Liver (tissue), 9 donors: ENCODE data around the gene ARHGAP19. TPM values are rescaled to one million over a fixed set of nuclear protein-coding genes. Genes with fewer than 3 reads are reported as not detected.

Experiments used
- DNase-seq: peaks from one replicate; pipeline ENCODE4 v3.0.0-alpha.2; 2017; ENCODE audit warnings: low spot score
- H3K27ac ChIP-seq, 2 donors: one replicate each; pipeline ENCODE4 v1.7.0; 2013; ENCODE audit warnings: inconsistent platforms in 2 of 2, low read length in 2 of 2, control low read depth in 1 of 2, low read depth in 1 of 2, mild to moderate bottlenecking in 1 of 2
- H3K27me3 ChIP-seq, 4 donors: one replicate each; pipeline versions ENCODE4 v1.6.1 to v1.7.0; 2013; ENCODE audit warnings: low read length in 3 of 4, inconsistent platforms in 1 of 4, mild to moderate bottlenecking in 1 of 4, moderate library complexity in 1 of 4; ENCODE audit not compliant: control insufficient read depth in 4 of 4, insufficient read depth in 4 of 4
- H3K36me3 ChIP-seq, 4 donors: one replicate each; pipeline versions ENCODE4 v1.6.1 to v1.7.0; 2013; ENCODE audit warnings: low read length in 3 of 4, mild to moderate bottlenecking in 3 of 4, low read depth in 1 of 4, moderate library complexity in 1 of 4; ENCODE audit not compliant: control insufficient read depth in 4 of 4, insufficient read depth in 3 of 4
- H3K4me1 ChIP-seq, 4 donors: one replicate each; pipeline versions ENCODE4 v1.6.1 to v1.7.0; 2013; ENCODE audit warnings: low read length in 3 of 4, mild to moderate bottlenecking in 3 of 4, moderate library complexity in 1 of 4; ENCODE audit not compliant: control insufficient read depth in 4 of 4, insufficient read depth in 4 of 4
- H3K4me3 ChIP-seq, 3 donors: one replicate each; pipeline versions ENCODE4 v1.6.1 to v1.7.0; 2013; ENCODE audit warnings: low read length in 3 of 3, control low read depth in 1 of 3, low read depth in 1 of 3, mild to moderate bottlenecking in 1 of 3
- H3K9ac ChIP-seq, 2 donors: one replicate each; pipeline ENCODE4 v1.7.0; 2013; ENCODE audit warnings: low read length in 2 of 2, mild to moderate bottlenecking in 2 of 2, moderate library complexity in 2 of 2, control low read depth in 1 of 2, low read depth in 1 of 2
- H3K9me3 ChIP-seq, 4 donors: one replicate each; pipeline versions ENCODE4 v1.6.1 to v1.7.0; 2013; ENCODE audit warnings: low read length in 3 of 4; ENCODE audit not compliant: control insufficient read depth in 4 of 4
- EGR1 ChIP-seq, 2 donors: IDR thresholded peaks; 2 replicates each; pipeline ENCODE4 v1.6.1; 2016 to 2018; ENCODE audit warnings: antibody characterized with exemption in 2 of 2, low read depth in 2 of 2
- FOXA1 ChIP-seq: IDR thresholded peaks from 2 replicates; pipeline ENCODE4 v1.6.1; 2016; ENCODE audit warnings: antibody characterized with exemption
- FOXA2 ChIP-seq: IDR thresholded peaks from 2 replicates; pipeline ENCODE4 v1.6.1; 2016; ENCODE audit warnings: antibody characterized with exemption
- GABPA ChIP-seq, 2 donors: IDR thresholded peaks in 1 of 2; conservative IDR thresholded peaks in 1 of 2; 2 replicates each; pipeline ENCODE4 v1.6.1; 2016; ENCODE audit warnings: antibody characterized with exemption in 2 of 2, mild to moderate bottlenecking in 1 of 2, moderate library complexity in 1 of 2
- HNF4A ChIP-seq, 2 donors: conservative IDR thresholded peaks; 2 replicates each; pipeline ENCODE4 v1.6.1; 2016; ENCODE audit warnings: antibody characterized with exemption in 2 of 2, mild to moderate bottlenecking in 2 of 2
- HNF4G ChIP-seq: IDR thresholded peaks from 2 replicates; pipeline ENCODE4 v1.6.1; 2016; ENCODE audit warnings: antibody characterized with exemption
- JUND ChIP-seq, 2 donors: IDR thresholded peaks; 2 replicates each; pipeline ENCODE4 v1.6.1; 2016; ENCODE audit warnings: antibody characterized with exemption in 2 of 2
- RAD21 ChIP-seq, 2 donors: IDR thresholded peaks; 2 replicates each; pipeline ENCODE4 v1.6.1; 2016; ENCODE audit warnings: antibody characterized with exemption in 2 of 2, mild to moderate bottlenecking in 2 of 2
- RXRA ChIP-seq, 2 donors: IDR thresholded peaks; 2 replicates each; pipeline ENCODE4 v1.6.1; 2017 to 2018; ENCODE audit warnings: antibody characterized with exemption in 2 of 2, mild to moderate bottlenecking in 1 of 2
- SP1 ChIP-seq: IDR thresholded peaks from 2 replicates; pipeline ENCODE4 v1.6.1; 2018; ENCODE audit warnings: antibody characterized with exemption, mild to moderate bottlenecking
- YY1 ChIP-seq: IDR thresholded peaks from 2 replicates; pipeline ENCODE4 v1.6.1; 2016; ENCODE audit warnings: antibody characterized with exemption, mild to moderate bottlenecking
- WGBS: extraction: QIAGEN DNeasy Blood & Tissue Kit; methylation state at CpG from one replicate; pipeline ENCODE4 v1.1.7; 2013; 5-methylcytosine and 5-hydroxymethylcytosine counted together
- polyA plus RNA-seq, 2 donors: library from polyadenylated mRNA; stranded (reverse) in 1 of 2; unstranded in 1 of 2; fragments of 200-250 nt in 1 of 2; fragments of >200 nt in 1 of 2; fragmentation: Nextera tagmentation in 1 of 2; extraction: Ambion mirVana in 1 of 2; gene quantifications; one replicate each; pipeline versions ENCODE4 v1.2.1 to v1.2.3, GENCODE V29; 2013 to 2015
- total RNA-seq, 2 donors: library from RNA; depleted of rRNA; stranded (reverse); fragments of >200 nt; gene quantifications; one replicate each; pipeline ENCODE4 v1.2.3, GENCODE V29; 2014
- TF ChIP-seq, protein P1 (sequence below): IDR thresholded peaks from 2 replicates; pipeline ENCODE4 v1.6.1; 2016; ENCODE audit warnings: antibody characterized with exemption
- TF ChIP-seq, protein P2 (sequence below): fragments of 150-350 bp; IDR thresholded peaks from 2 replicates; pipeline ENCODE4 v1.5.1; 2017; ENCODE audit warnings: improper control_type of control experiment, low read depth, low read length; ENCODE audit not compliant: missing input control
- TF ChIP-seq, protein P3 (sequence below): IDR thresholded peaks from 2 replicates; pipeline ENCODE4 v1.6.1; 2016; ENCODE audit warnings: antibody characterized with exemption
- TF ChIP-seq, protein P4 (sequence below): IDR thresholded peaks from 2 replicates; pipeline ENCODE4 v1.6.1; 2016; ENCODE audit warnings: antibody characterized with exemption, mild to moderate bottlenecking
- TF ChIP-seq, protein P5 (sequence below): IDR thresholded peaks from 2 replicates; pipeline ENCODE4 v1.6.1; 2016; ENCODE audit warnings: antibody characterized with exemption
- donor health status: healthy.
- donor health status: healthy.
- donor health status: healthy.
- donor health status: healthy.
- donor health status: healthy.

The ARHGAP19 gene
- total and polyA plus RNA-seq, 4 donors: 1.6 to 23.4 (median 3.6) TPM

DNA sequence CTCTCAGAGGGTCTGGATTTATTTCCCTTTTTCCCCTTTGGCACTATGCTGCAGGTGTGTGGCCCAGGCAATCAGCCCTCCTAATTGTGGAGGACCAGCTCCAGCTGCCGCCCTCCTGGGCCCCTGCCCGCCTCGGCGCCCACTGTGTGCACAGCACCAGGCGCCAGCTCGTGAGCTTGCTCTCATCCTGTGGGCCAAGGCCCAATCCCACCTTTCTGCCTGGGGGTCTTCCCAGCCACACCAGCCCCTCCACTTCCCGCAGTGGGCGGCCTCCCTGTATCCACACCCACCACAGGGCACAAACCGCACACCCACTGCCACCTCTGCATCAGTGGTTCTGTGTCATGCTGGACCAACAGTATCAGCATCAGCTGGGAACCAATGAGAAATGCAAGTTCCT is 81.2 kb downstream of the ARHGAP19 start:
- H3K9ac ChIP-seq: no peak overlapping the region
- no peaks in the 10 kb centered on the region for H3K9me3 ChIP-seq
- no peaks in the 10 kb centered on the region for H3K27me3 ChIP-seq
- no peak overlapping the region for H3K4me3 ChIP-seq
- TF ChIP-seq JUND (IDR thresholded peaks at IDR 0.05) (no peak), HNF4A (conservative IDR thresholded peaks at IDR 0.05) (no peak), FOXA1 (no peak), SP1 (no peak), RXRA (IDR thresholded peaks at IDR 0.05) (no peak), YY1 (no peak), RAD21 (IDR thresholded peaks at IDR 0.05) (no peak), GABPA (IDR thresholded peaks at IDR 0.05 in 1 of 2, conservative IDR thresholded peaks at IDR 0.05 in 1 of 2) (no peak), EGR1 (IDR thresholded peaks at IDR 0.05; ENCODE audit: low read depth in 2 of 2) (no peak), HNF4G (no peak), FOXA2 (no peak)
- TF ChIP-seq, protein P1, sequence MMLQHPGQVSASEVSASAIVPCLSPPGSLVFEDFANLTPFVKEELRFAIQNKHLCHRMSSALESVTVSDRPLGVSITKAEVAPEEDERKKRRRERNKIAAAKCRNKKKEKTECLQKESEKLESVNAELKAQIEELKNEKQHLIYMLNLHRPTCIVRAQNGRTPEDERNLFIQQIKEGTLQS: no peak
- TF ChIP-seq, protein P2, sequence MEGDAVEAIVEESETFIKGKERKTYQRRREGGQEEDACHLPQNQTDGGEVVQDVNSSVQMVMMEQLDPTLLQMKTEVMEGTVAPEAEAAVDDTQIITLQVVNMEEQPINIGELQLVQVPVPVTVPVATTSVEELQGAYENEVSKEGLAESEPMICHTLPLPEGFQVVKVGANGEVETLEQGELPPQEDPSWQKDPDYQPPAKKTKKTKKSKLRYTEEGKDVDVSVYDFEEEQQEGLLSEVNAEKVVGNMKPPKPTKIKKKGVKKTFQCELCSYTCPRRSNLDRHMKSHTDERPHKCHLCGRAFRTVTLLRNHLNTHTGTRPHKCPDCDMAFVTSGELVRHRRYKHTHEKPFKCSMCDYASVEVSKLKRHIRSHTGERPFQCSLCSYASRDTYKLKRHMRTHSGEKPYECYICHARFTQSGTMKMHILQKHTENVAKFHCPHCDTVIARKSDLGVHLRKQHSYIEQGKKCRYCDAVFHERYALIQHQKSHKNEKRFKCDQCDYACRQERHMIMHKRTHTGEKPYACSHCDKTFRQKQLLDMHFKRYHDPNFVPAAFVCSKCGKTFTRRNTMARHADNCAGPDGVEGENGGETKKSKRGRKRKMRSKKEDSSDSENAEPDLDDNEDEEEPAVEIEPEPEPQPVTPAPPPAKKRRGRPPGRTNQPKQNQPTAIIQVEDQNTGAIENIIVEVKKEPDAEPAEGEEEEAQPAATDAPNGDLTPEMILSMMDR: no peak
- TF ChIP-seq, protein P3, sequence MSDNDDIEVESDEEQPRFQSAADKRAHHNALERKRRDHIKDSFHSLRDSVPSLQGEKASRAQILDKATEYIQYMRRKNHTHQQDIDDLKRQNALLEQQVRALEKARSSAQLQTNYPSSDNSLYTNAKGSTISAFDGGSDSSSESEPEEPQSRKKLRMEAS: no peak
- TF ChIP-seq, protein P4, sequence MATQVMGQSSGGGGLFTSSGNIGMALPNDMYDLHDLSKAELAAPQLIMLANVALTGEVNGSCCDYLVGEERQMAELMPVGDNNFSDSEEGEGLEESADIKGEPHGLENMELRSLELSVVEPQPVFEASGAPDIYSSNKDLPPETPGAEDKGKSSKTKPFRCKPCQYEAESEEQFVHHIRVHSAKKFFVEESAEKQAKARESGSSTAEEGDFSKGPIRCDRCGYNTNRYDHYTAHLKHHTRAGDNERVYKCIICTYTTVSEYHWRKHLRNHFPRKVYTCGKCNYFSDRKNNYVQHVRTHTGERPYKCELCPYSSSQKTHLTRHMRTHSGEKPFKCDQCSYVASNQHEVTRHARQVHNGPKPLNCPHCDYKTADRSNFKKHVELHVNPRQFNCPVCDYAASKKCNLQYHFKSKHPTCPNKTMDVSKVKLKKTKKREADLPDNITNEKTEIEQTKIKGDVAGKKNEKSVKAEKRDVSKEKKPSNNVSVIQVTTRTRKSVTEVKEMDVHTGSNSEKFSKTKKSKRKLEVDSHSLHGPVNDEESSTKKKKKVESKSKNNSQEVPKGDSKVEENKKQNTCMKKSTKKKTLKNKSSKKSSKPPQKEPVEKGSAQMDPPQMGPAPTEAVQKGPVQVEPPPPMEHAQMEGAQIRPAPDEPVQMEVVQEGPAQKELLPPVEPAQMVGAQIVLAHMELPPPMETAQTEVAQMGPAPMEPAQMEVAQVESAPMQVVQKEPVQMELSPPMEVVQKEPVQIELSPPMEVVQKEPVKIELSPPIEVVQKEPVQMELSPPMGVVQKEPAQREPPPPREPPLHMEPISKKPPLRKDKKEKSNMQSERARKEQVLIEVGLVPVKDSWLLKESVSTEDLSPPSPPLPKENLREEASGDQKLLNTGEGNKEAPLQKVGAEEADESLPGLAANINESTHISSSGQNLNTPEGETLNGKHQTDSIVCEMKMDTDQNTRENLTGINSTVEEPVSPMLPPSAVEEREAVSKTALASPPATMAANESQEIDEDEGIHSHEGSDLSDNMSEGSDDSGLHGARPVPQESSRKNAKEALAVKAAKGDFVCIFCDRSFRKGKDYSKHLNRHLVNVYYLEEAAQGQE: no peak
- TF ChIP-seq, protein P5, sequence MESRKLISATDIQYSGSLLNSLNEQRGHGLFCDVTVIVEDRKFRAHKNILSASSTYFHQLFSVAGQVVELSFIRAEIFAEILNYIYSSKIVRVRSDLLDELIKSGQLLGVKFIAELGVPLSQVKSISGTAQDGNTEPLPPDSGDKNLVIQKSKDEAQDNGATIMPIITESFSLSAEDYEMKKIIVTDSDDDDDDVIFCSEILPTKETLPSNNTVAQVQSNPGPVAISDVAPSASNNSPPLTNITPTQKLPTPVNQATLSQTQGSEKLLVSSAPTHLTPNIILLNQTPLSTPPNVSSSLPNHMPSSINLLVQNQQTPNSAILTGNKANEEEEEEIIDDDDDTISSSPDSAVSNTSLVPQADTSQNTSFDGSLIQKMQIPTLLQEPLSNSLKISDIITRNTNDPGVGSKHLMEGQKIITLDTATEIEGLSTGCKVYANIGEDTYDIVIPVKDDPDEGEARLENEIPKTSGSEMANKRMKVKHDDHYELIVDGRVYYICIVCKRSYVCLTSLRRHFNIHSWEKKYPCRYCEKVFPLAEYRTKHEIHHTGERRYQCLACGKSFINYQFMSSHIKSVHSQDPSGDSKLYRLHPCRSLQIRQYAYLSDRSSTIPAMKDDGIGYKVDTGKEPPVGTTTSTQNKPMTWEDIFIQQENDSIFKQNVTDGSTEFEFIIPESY: no peak
- DNase-seq: no peak
- no peaks in the 10 kb centered on the region for H3K36me3 ChIP-seq
- H3K27ac ChIP-seq: no peak overlapping the region
- WGBS: 90% methylated on average over 9 of the region's 9 CpGs
- no peaks in the 10 kb centered on the region for H3K4me1 ChIP-seq

DNA sequence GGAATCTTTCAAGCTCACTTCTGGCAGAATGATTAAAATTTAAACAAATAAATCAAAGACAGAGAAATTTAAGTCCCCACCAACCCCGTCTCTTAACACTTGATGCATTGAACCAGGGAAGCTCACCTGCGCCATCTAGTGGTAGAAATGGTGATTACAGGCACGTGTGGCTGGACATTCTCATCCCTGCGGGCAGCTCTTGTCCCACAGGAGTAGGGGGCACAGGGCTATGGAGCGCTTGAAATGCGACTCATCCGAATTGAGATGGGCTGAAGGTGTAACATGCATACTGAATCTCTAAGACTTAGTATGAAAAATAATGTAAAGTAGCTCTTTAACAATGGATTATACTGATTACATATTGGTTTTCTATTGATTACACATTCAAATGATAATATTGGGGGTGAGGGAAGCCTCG is 81.9 kb downstream of the ARHGAP19 start:
- no peak overlapping the region for H3K27ac ChIP-seq
- no peaks in the 10 kb centered on the region for H3K9me3 ChIP-seq
- H3K36me3 ChIP-seq: no peaks in the 10 kb centered on the region
- no peaks in the 10 kb centered on the region for H3K27me3 ChIP-seq
- 8% methylated on average over 8 of the region's 8 CpGs for WGBS
- peak; percentile 84 to 92 for TF ChIP-seq RAD21 (IDR thresholded peaks at IDR 0.05)
- TF ChIP-seq SP1: no peak
- TF ChIP-seq, protein P4: peak; percentile 35
- TF ChIP-seq, protein P2: peak; percentile 90
- no peaks in the 10 kb centered on the region for H3K4me1 ChIP-seq
- peak; percentile 83 for DNase-seq
- H3K4me3 ChIP-seq: no peak overlapping the region
- no peak overlapping the region for H3K9ac ChIP-seq
